HUES6 (cell line): ENCODE data around the gene HLCS.

Experiments
- H3K27ac ChIP-seq: 2 replicates; pipeline ENCODE4 v1.7.0; 2013; ENCODE audit warnings: low read depth, mild to moderate bottlenecking, low read length, inconsistent platforms
- H3K27me3 ChIP-seq: 2 replicates; pipeline ENCODE4 v1.6.1; 2013; ENCODE audit warnings: low read length; ENCODE audit not compliant: control insufficient read depth, insufficient read depth
- H3K36me3 ChIP-seq: 2 replicates; pipeline ENCODE4 v1.6.1; 2013; ENCODE audit warnings: low read length; ENCODE audit not compliant: control insufficient read depth, insufficient read depth
- H3K4me1 ChIP-seq: 2 replicates; pipeline ENCODE4 v1.6.1; 2013; ENCODE audit warnings: low read length; ENCODE audit not compliant: control insufficient read depth, insufficient read depth
- H3K4me3 ChIP-seq: 2 replicates; pipeline ENCODE4 v1.5.1; 2013; ENCODE audit warnings: low read depth, low read length
- H3K9ac ChIP-seq: one replicate; pipeline ENCODE4 v1.6.1; 2013; ENCODE audit warnings: mild to moderate bottlenecking, low read length
- H3K9me3 ChIP-seq: 2 replicates; pipeline ENCODE4 v1.6.1; 2013; ENCODE audit warnings: low read depth, low read length; ENCODE audit not compliant: control insufficient read depth, insufficient read depth

The HLCS gene

GRCh38 chr21:36854391-36854790 is 112.1 kb downstream of the HLCS start:
- no peaks in the 10 kb centered on the region for H3K9me3 ChIP-seq
- H3K9ac ChIP-seq, result no peak overlapping the region
- H3K36me3 ChIP-seq, result no peaks in the 10 kb centered on the region
- no peaks in the 10 kb centered on the region for H3K27me3 ChIP-seq
- no peak overlapping the region for H3K4me3 ChIP-seq
- no peak overlapping the region for H3K27ac ChIP-seq
- H3K4me1 ChIP-seq, result peaks cover 5% of the 10 kb centered on the region; the same call in 1 of the 2 replicates

GRCh38 chr21:36852864-36853263 is 113.6 kb downstream of the HLCS start:
- H3K27ac ChIP-seq, result no peak overlapping the region
- H3K9ac ChIP-seq, result no peak overlapping the region
- H3K4me3 ChIP-seq, result no peak overlapping the region
- H3K4me1 ChIP-seq, result peaks cover 5% of the 10 kb centered on the region; the same call in 1 of the 2 replicates
- H3K36me3 ChIP-seq, result no peaks in the 10 kb centered on the region
- H3K27me3 ChIP-seq, result no peaks in the 10 kb centered on the region
- no peaks in the 10 kb centered on the region for H3K9me3 ChIP-seq

DNA sequence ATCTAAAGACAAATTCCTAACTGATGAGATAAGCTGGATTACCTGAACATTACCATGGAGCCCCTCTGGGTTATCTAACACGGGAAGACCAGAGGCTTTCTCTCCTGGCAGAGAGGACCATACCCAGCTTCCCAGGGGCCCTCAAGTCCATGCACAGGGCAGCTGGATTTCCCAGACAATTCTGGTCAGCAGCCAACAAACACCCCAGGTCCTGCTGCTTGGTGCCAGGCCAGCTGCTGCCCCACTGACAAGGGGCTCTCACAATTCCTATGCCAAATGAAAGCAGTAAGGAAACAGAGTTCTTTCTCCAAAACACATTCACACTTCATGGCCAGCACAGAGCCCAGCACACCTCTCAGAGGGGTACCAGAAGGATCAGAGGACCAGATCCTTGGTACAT is 114.2 kb downstream of the HLCS start:
- H3K4me1 ChIP-seq, result peaks cover 5% of the 10 kb centered on the region; the same call in 1 of the 2 replicates
- no peak overlapping the region for H3K27ac ChIP-seq
- H3K9me3 ChIP-seq, result no peaks in the 10 kb centered on the region
- no peak overlapping the region for H3K9ac ChIP-seq
- H3K27me3 ChIP-seq, result no peaks in the 10 kb centered on the region
- H3K4me3 ChIP-seq, result no peak overlapping the region
- H3K36me3 ChIP-seq, result no peaks in the 10 kb centered on the region

GRCh38 chr21:36851121-36851520 is 115.3 kb downstream of the HLCS start:
- Histone ChIP-seq H3K4me3 (no peak overlapping the region), H3K36me3 (no peaks in the 10 kb centered on the region), H3K27me3 (no peaks in the 10 kb centered on the region), H3K9ac (no peak overlapping the region), H3K9me3 (no peaks in the 10 kb centered on the region), H3K27ac (no peak overlapping the region), H3K4me1 (peaks cover 8% of the 10 kb centered on the region; the same call in 1 of the 2 replicates)

DNA sequence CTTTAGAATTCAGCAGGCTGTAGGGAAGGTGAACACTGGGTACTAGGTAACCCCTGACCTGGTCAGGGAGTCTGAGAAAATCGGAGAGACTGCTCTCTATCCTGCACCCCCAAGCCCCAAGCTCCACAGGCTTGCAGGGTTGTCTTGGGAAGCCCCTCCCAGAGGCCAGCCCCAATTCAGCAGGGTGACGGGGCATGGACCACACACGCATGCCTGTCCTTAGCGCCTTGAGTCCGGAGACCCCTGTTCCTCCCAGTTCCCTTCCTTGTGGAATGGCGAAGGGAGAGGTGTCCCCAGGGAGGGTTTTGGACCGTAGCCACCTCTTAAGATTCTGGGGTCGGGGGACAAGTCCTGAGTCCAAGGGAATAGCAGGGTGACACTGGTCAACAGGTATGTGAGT is 116.1 kb downstream of the HLCS start:
- H3K4me1 ChIP-seq, result peaks cover 8% of the 10 kb centered on the region; the same call in 1 of the 2 replicates
- H3K4me3 ChIP-seq, result no peak overlapping the region
- H3K27ac ChIP-seq, result no peak overlapping the region
- no peaks in the 10 kb centered on the region for H3K9me3 ChIP-seq
- no peak overlapping the region for H3K9ac ChIP-seq
- no peaks in the 10 kb centered on the region for H3K36me3 ChIP-seq
- no peaks in the 10 kb centered on the region for H3K27me3 ChIP-seq

DNA sequence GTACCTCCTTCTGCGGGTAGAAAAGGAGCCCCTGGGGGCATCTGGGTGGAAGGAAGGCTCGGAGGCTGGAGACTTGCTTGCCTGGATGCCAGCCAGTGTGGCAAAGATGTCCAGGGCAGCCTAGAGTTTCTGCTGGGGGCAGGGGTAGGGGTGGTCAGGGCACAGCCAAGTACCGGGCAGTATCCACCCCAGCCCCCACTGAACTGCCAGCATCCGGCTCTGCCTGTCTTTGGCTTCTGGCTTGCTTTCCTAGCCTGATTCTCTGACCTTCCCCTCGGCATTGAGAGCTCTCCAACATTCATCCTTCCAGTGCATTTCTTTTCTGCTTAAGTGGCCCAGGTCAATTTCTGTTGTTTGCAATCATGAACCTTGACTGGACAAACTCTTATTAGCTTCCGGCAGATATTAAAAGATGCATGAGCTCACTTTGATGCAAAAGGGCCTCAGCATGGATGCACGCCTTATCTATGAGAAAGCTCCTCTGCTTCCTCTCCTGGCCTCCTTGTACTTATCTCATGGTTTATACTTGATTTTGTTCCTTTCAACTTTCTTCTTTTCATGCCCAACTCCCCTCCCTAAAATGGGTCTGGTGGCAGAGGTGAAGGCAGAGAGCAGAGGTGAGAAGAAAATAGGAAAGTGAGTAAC is 116.9 kb downstream of the HLCS start:
- Histone ChIP-seq H3K27me3 (no peaks in the 10 kb centered on the region), H3K27ac (no peak overlapping the region), H3K9me3 (no peaks in the 10 kb centered on the region), H3K36me3 (no peaks in the 10 kb centered on the region), H3K4me3 (no peak overlapping the region), H3K9ac (no peak overlapping the region), H3K4me1 (peaks cover 8% of the 10 kb centered on the region; the same call in 1 of the 2 replicates)

GRCh38 chr21:36848730-36849274 is 117.7 kb downstream of the HLCS start:
- Histone ChIP-seq H3K4me3 (no peak overlapping the region), H3K36me3 (no peaks in the 10 kb centered on the region), H3K27me3 (no peaks in the 10 kb centered on the region), H3K9ac (no peak overlapping the region), H3K4me1 (peaks cover 8% of the 10 kb centered on the region; the same call in 1 of the 2 replicates), H3K27ac (no peak overlapping the region), H3K9me3 (no peaks in the 10 kb centered on the region)

GRCh38 chr21:36847189-36847588 is 119.3 kb downstream of the HLCS start:
- H3K36me3 ChIP-seq, result no peaks in the 10 kb centered on the region
- H3K4me1 ChIP-seq, result peaks cover 8% of the 10 kb centered on the region; the same call in 1 of the 2 replicates
- no peak overlapping the region for H3K4me3 ChIP-seq
- H3K27ac ChIP-seq, result no peak overlapping the region
- no peak overlapping the region for H3K9ac ChIP-seq
- no peaks in the 10 kb centered on the region for H3K9me3 ChIP-seq
- H3K27me3 ChIP-seq, result no peaks in the 10 kb centered on the region

DNA sequence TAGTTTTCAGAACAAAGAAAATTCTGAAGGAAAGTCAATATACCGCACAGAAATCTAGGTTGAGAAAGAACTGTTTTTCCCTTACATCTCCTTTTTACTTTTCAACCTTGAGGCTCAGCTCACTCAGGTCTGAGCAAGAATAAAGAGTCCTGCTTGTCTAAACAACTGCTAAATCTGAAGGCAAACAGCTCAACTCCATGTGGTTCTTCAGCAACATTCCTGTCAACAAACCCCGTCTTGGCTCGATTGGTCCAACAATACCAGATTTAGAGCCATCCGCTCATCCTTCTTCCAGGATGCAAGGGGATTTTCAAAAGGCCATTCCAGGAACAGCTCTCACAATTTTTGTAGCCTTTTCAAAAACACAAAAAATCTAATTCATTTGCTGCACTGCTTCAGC is 119.8 kb downstream of the HLCS start:
- H3K36me3 ChIP-seq, result no peaks in the 10 kb centered on the region
- H3K27ac ChIP-seq, result no peak overlapping the region
- no peak overlapping the region for H3K9ac ChIP-seq
- H3K4me3 ChIP-seq, result no peak overlapping the region
- no peaks in the 10 kb centered on the region for H3K27me3 ChIP-seq
- H3K4me1 ChIP-seq, result 0 out of 2 replicates have a peak, but pooled peaks cover 3% of the 10 kb centered on the region
- no peaks in the 10 kb centered on the region for H3K9me3 ChIP-seq

DNA sequence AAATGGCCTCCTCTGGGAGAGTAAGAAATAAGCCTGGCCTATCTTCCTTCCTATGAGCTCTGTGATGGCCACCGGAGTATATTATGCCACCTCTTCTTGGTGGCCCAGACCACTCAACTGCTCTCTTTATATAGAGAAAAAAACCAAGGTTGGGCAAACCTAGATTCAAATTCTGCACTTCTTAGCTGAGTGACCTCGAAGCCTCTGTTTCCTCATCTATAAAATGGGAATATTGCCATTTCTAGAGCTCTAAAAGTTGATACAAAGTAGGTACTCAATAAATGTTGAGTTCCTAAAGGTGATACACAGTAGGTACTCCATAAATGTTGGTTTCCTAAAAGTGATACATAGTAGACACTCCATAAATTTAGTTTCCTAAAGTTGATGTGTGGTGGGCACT is 120.7 kb downstream of the HLCS start:
- H3K27me3 ChIP-seq, result no peaks in the 10 kb centered on the region
- H3K9me3 ChIP-seq, result no peaks in the 10 kb centered on the region
- no peak overlapping the region for H3K27ac ChIP-seq
- no peak overlapping the region for H3K4me3 ChIP-seq
- 0 out of 2 replicates have a peak, but pooled peaks cover 3% of the 10 kb centered on the region for H3K4me1 ChIP-seq
- no peaks in the 10 kb centered on the region for H3K36me3 ChIP-seq
- no peak overlapping the region for H3K9ac ChIP-seq

DNA sequence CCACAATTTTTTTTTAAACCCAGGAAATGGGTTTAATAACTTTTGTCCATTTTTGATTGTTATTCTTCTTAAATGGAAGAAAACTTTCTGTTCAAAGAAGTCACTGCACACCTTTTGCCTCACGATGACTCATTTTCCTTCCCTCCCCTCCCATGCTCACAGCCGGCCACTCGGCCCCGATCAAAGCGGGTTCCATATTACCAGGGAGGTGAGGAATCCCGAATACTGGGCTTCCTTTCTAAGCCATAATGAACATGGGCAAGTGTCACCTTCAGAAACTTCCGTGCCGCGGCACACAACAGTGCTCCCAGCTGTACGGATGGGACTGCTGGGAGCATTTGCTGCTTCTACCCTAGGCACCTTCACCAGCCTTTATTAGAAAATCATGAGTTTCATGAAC is 121.4 kb downstream of the HLCS start:
- H3K36me3 ChIP-seq, result no peaks in the 10 kb centered on the region
- 0 out of 2 replicates have a peak, but pooled peaks cover 3% of the 10 kb centered on the region for H3K4me1 ChIP-seq
- H3K4me3 ChIP-seq, result no peak overlapping the region
- no peak overlapping the region for H3K27ac ChIP-seq
- H3K9me3 ChIP-seq, result no peaks in the 10 kb centered on the region
- H3K27me3 ChIP-seq, result no peaks in the 10 kb centered on the region
- no peak overlapping the region for H3K9ac ChIP-seq
